ENCODE measurements around the gene ERVFRD-1. TPM values are rescaled to one million over a fixed set of nuclear protein-coding genes. Genes with fewer than 3 reads are reported as not detected.

ERVFRD-1 gene
- total and polyA plus RNA-seq, 4 donors, result 0.06 to 0.26 (median 0.13) TPM

- no peaks in the 10 kb centered on the region for H3K9me3 ChIP-seq (ENCODE audit: control insufficient read depth in 4 of 4, insufficient read depth in 3 of 4, low read length in 3 of 4)
- DNase-seq, result no peak
- no peaks in the 10 kb centered on the region for H3K4me1 ChIP-seq (ENCODE audit: control insufficient read depth in 5 of 5, insufficient read depth in 5 of 5, low read length in 5 of 5)
- no peak for TF ChIP-seq CTCF (IDR thresholded peaks at IDR 0.05; ENCODE audit: control extremely low read depth, extremely low read depth)
- H3K4me3 ChIP-seq, result no peak overlapping the region
- H3K27me3 ChIP-seq (ENCODE audit: control insufficient read depth in 3 of 3, insufficient read depth in 3 of 3, low read length in 2 of 3), result no peaks in the 10 kb centered on the region
- H3K9ac ChIP-seq (ENCODE audit: insufficient read depth in 1 of 2, low read length in 2 of 2), result no peak overlapping the region
- H3K27ac ChIP-seq (ENCODE audit: low read depth in 1 of 2, low read length in 1 of 2), result no peak overlapping the region
- ATAC-seq (ENCODE audit: insufficient read depth, low FRiP score), result no peak
- no peaks in the 10 kb centered on the region for H3K36me3 ChIP-seq (ENCODE audit: control insufficient read depth in 4 of 4, insufficient read depth in 4 of 4, low read length in 4 of 4)
- WGBS, 2 donors, result 63 to 66% methylated on average over 2 of the region's 2 CpGs
These were observed 44.2 kb downstream of the ERVFRD-1 start for GRCh38 chr6:11067348-11067747.

GRCh38 chr6:11066505-11067347 is 44.8 kb downstream of the ERVFRD-1 start:
- Histone ChIP-seq H3K9ac (ENCODE audit: insufficient read depth in 1 of 2, low read length in 2 of 2) (no peak overlapping the region), H3K4me3 (no peak overlapping the region), H3K4me1 (ENCODE audit: control insufficient read depth in 5 of 5, insufficient read depth in 5 of 5, low read length in 5 of 5) (no peaks in the 10 kb centered on the region), H3K27ac (ENCODE audit: low read depth in 1 of 2, low read length in 1 of 2) (no peak overlapping the region), H3K27me3 (ENCODE audit: control insufficient read depth in 3 of 3, insufficient read depth in 3 of 3, low read length in 2 of 3) (no peaks in the 10 kb centered on the region), H3K36me3 (ENCODE audit: control insufficient read depth in 4 of 4, insufficient read depth in 4 of 4, low read length in 4 of 4) (no peaks in the 10 kb centered on the region), H3K9me3 (ENCODE audit: control insufficient read depth in 4 of 4, insufficient read depth in 3 of 4, low read length in 3 of 4) (no peaks in the 10 kb centered on the region)
- WGBS, 2 donors, result 92 to 94% methylated on average over 6 of the region's 6 CpGs
- no peak for DNase-seq
- ATAC-seq (ENCODE audit: insufficient read depth, low FRiP score), result no peak
- TF ChIP-seq CTCF (IDR thresholded peaks at IDR 0.05; ENCODE audit: control extremely low read depth, extremely low read depth), result no peak

GRCh38 chr6:11065436-11066202 is 45.9 kb downstream of the ERVFRD-1 start:
- no peak for DNase-seq
- H3K27me3 ChIP-seq (ENCODE audit: control insufficient read depth in 3 of 3, insufficient read depth in 3 of 3, low read length in 2 of 3), result no peaks in the 10 kb centered on the region
- no peaks in the 10 kb centered on the region for H3K4me1 ChIP-seq (ENCODE audit: control insufficient read depth in 5 of 5, insufficient read depth in 5 of 5, low read length in 5 of 5)
- no peak for ATAC-seq (ENCODE audit: insufficient read depth, low FRiP score)
- no peak for TF ChIP-seq CTCF (IDR thresholded peaks at IDR 0.05; ENCODE audit: control extremely low read depth, extremely low read depth)
- H3K36me3 ChIP-seq (ENCODE audit: control insufficient read depth in 4 of 4, insufficient read depth in 4 of 4, low read length in 4 of 4), result no peaks in the 10 kb centered on the region
- no peak overlapping the region for H3K4me3 ChIP-seq
- H3K9me3 ChIP-seq (ENCODE audit: control insufficient read depth in 4 of 4, insufficient read depth in 3 of 4, low read length in 3 of 4), result no peaks in the 10 kb centered on the region
- no peak overlapping the region for H3K9ac ChIP-seq (ENCODE audit: insufficient read depth in 1 of 2, low read length in 2 of 2)
- 92 to 94% methylated on average over 6 of the region's 6 CpGs for WGBS, 2 donors
- H3K27ac ChIP-seq (ENCODE audit: low read depth in 1 of 2, low read length in 1 of 2), result no peak overlapping the region
